ENCODE data around the gene TMEM201.

The TMEM201 gene

DNA sequence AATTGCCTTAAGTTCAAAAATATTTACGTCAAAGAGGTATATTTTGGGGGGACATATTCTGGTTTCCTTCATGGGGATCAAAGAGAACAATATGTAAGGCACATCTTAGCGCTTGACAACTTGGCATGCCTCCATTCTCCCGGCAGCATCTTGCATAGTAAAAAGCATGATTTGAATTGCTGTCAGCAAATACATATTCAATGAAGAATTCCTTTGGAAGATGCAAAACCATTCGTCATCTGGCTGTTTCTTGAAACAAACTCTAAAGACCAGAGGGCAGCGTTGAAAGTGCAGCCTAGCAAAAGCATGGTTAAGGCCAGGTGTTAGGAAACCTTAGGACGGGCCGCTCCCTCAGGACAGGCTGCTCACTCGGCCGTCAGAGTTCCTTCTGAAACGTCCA is 59.5 kb downstream of the TMEM201 start:
- Histone ChIP-seq H2AFZ (ENCODE audit: low read depth) (no peak overlapping the region), H4K20me1 (ENCODE audit: insufficient read depth) (no peaks in the 10 kb centered on the region), H3K27ac (no peak overlapping the region), H3K9ac (no peak overlapping the region), H3K4me2 (no peak overlapping the region), H3K4me1 (ENCODE audit: low read depth, poor library complexity, severe bottlenecking) (peaks cover 9% of the 10 kb centered on the region), H3K79me2 (ENCODE audit: insufficient read depth, low read depth) (no peaks in the 10 kb centered on the region), H3K27me3 (ENCODE audit: insufficient read depth, low read depth) (peaks cover 25% of the 10 kb centered on the region; the same call in 1 of the 2 replicates), H3K4me3 (IDR thresholded peaks at IDR 0.05; ENCODE audit: insufficient read depth, low read depth, low read length) (no peak overlapping the region), H3K36me3 (ENCODE audit: insufficient read depth) (no peaks in the 10 kb centered on the region)
- TF ChIP-seq, protein P1, sequence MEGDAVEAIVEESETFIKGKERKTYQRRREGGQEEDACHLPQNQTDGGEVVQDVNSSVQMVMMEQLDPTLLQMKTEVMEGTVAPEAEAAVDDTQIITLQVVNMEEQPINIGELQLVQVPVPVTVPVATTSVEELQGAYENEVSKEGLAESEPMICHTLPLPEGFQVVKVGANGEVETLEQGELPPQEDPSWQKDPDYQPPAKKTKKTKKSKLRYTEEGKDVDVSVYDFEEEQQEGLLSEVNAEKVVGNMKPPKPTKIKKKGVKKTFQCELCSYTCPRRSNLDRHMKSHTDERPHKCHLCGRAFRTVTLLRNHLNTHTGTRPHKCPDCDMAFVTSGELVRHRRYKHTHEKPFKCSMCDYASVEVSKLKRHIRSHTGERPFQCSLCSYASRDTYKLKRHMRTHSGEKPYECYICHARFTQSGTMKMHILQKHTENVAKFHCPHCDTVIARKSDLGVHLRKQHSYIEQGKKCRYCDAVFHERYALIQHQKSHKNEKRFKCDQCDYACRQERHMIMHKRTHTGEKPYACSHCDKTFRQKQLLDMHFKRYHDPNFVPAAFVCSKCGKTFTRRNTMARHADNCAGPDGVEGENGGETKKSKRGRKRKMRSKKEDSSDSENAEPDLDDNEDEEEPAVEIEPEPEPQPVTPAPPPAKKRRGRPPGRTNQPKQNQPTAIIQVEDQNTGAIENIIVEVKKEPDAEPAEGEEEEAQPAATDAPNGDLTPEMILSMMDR (conservative IDR thresholded peaks at IDR 0.05; ENCODE audit: low read depth, low read length), result no peak

GRCh38 chr1:9649769-9650168 is 61.1 kb downstream of the TMEM201 start:
- no peak overlapping the region for H3K9ac ChIP-seq
- no peak overlapping the region for H3K27ac ChIP-seq
- TF ChIP-seq, protein P1 (conservative IDR thresholded peaks at IDR 0.05; ENCODE audit: low read depth, low read length), result no peak
- no peak overlapping the region for H3K4me3 ChIP-seq (IDR thresholded peaks at IDR 0.05; ENCODE audit: insufficient read depth, low read depth, low read length)
- H3K36me3 ChIP-seq (ENCODE audit: insufficient read depth), result no peaks in the 10 kb centered on the region
- H3K4me1 ChIP-seq (ENCODE audit: low read depth, poor library complexity, severe bottlenecking), result peaks cover 15% of the 10 kb centered on the region
- no peak overlapping the region for H2AFZ ChIP-seq (ENCODE audit: low read depth)
- H4K20me1 ChIP-seq (ENCODE audit: insufficient read depth), result no peaks in the 10 kb centered on the region
- no peak overlapping the region for H3K4me2 ChIP-seq
- H3K79me2 ChIP-seq (ENCODE audit: insufficient read depth, low read depth), result no peaks in the 10 kb centered on the region
- H3K27me3 ChIP-seq (ENCODE audit: insufficient read depth, low read depth), result peaks cover 31% of the 10 kb centered on the region; the same call in 1 of the 2 replicates

DNA sequence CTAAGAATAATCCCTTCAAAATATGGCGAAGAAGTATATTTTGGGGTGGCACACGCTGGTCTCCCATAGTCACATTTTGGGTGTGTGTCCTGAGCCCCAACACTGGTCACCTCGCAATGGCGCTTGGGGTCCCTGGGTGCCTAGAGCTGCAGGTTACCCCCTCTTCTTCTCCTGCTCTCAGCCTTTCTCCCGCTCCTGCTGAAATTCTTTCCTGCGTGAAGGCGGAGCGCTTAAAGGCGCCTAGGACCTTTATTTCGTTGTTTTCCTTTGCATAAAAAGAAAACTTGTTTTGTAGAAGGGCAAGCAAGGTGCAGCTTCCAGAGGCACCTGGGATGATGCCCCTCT is 62.5 kb downstream of the TMEM201 start:
- TF ChIP-seq, protein P1 (conservative IDR thresholded peaks at IDR 0.05; ENCODE audit: low read depth, low read length), result no peak
- no peak overlapping the region for H3K4me3 ChIP-seq (IDR thresholded peaks at IDR 0.05; ENCODE audit: insufficient read depth, low read depth, low read length)
- H3K79me2 ChIP-seq (ENCODE audit: insufficient read depth, low read depth), result no peaks in the 10 kb centered on the region
- H3K4me1 ChIP-seq (ENCODE audit: low read depth, poor library complexity, severe bottlenecking), result peaks cover 21% of the 10 kb centered on the region
- H3K4me2 ChIP-seq, result no peak overlapping the region
- H3K27ac ChIP-seq, result no peak overlapping the region
- no peak overlapping the region for H2AFZ ChIP-seq (ENCODE audit: low read depth)
- H3K27me3 ChIP-seq (ENCODE audit: insufficient read depth, low read depth), result peaks cover 31% of the 10 kb centered on the region; the same call in 1 of the 2 replicates
- H3K36me3 ChIP-seq (ENCODE audit: insufficient read depth), result no peaks in the 10 kb centered on the region
- no peak overlapping the region for H3K9ac ChIP-seq
- no peaks in the 10 kb centered on the region for H4K20me1 ChIP-seq (ENCODE audit: insufficient read depth)

DNA sequence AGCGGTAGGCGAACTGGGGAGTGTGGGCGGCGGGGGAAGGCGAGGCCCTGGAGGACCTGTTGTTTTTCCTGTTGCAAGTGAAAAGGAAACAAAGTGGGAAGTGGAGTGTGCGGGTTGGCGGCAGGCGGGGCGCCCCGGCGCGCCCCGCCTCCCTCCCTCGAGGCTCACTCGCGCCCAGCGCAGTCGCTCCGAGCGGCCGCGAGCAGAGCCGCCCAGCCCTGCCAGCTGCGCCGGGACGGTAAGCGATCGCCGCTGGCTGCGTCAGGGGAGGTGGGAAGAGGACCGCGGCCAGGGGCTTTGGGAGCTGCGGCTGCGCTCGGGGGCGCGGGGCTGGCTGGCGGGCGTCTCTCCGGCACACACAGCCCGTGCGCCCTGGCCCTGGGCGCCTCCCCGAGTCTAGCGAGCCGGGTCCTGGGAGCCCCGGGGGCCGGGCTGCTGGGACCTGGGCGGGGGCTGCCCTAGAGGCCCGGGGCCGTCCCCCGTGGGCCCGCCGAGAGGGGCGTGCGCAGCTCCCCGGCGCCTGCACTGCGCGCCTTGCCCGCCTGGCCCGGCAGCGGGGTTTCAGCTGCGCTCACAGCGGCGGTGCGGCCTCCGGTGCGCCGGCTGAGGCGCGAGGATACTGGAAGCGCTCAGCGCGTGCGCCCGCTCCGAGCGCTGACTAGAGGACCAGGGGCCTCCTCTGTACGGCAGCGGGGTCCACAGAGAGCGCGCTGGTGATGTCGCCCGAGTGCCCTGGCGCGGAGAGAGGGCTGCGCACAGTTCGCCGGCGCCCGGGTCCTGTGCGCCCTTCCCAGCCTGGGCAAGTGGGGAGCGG is 63.1 kb downstream of the TMEM201 start, which contains the start of gene PIK3CD:
Gene PIK3CD, plus strand, starts transcription at position 167 of the 814 bp plus-strand sequence. CDS start 58,725 bp downstream, outside the sequence.
- Histone ChIP-seq H4K20me1 (ENCODE audit: insufficient read depth) (no peaks in the 10 kb centered on the region), H3K27ac (no peak within 1 kb of the TSS), H3K4me1 (ENCODE audit: low read depth, poor library complexity, severe bottlenecking) (peaks cover 23% of the 10 kb centered on the region), H2AFZ (ENCODE audit: low read depth) (no peak within 1 kb of the TSS), H3K79me2 (ENCODE audit: insufficient read depth, low read depth) (no peaks in the 10 kb centered on the region), H3K36me3 (ENCODE audit: insufficient read depth) (no peaks in the 10 kb centered on the region), H3K4me2 (no peak within 1 kb of the TSS; the same call in 1 of the 2 replicates), H3K27me3 (ENCODE audit: insufficient read depth, low read depth) (peaks cover 31% of the 10 kb centered on the region; the same call in 1 of the 2 replicates), H3K4me3 (IDR thresholded peaks at IDR 0.05; ENCODE audit: insufficient read depth, low read depth, low read length) (no peak within 1 kb of the TSS), H3K9ac (no peak within 1 kb of the TSS)
- TF ChIP-seq, protein P1 (conservative IDR thresholded peaks at IDR 0.05; ENCODE audit: low read depth, low read length), result no peak
